Smooth muscle cell of the pulmonary artery (primary cell): ENCODE measurements around the gene CD276. TPM values are rescaled to one million over a fixed set of nuclear protein-coding genes. Genes with fewer than 3 reads are reported as not detected.

ENCODE experiments used
- total RNA-seq: library from RNA; depleted of rRNA; stranded (reverse); fragments of >200 nt; gene quantifications from 2 replicates; pipeline ENCODE4 v1.2.3, GENCODE V29; 2014

The CD276 gene
- total RNA-seq: 198 and 230 TPM in 2 replicates

DNA sequence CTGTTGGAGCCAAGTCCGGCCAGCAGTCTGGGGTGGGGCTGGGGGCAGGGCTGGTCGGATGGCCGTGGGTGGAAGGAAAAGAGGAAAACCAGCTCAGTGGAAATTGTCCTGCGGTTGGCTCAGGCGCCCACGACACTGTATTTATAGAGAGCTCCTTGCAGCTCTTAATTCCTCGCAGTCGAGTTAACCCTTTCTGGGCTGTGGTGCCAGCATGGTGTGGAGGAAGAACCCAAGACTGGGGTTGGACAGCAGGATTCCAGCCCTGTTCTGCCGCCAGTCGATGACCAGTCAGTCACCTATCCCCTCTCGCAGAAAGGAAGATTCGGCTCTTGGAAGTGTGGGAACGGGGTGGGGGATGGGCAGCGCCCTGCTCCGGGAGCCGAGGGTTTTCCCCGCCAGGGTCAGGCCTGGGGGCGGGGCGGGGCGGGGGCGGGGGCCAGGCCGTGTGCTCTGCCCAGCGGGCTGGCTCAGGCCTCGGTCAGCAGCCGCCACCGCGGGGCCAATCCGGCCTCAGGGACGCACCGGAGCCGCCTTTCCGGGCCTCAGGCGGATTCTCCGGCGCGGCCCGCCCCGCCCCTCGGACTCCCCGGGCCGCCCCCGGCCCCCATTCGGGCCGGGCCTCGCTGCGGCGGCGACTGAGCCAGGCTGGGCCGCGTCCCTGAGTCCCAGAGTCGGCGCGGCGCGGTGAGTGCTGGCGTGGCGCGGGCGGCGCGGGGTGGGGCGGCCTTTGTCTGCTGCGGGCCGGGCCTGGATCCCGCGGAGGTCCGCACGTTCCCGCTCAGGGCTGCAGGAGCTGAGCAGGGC lies at the start of gene CD276:
TSS of gene CD276 (plus strand) at position 607 of the 804 bp plus-strand sequence. CDS start 15,257 bp downstream, outside the sequence.

DNA sequence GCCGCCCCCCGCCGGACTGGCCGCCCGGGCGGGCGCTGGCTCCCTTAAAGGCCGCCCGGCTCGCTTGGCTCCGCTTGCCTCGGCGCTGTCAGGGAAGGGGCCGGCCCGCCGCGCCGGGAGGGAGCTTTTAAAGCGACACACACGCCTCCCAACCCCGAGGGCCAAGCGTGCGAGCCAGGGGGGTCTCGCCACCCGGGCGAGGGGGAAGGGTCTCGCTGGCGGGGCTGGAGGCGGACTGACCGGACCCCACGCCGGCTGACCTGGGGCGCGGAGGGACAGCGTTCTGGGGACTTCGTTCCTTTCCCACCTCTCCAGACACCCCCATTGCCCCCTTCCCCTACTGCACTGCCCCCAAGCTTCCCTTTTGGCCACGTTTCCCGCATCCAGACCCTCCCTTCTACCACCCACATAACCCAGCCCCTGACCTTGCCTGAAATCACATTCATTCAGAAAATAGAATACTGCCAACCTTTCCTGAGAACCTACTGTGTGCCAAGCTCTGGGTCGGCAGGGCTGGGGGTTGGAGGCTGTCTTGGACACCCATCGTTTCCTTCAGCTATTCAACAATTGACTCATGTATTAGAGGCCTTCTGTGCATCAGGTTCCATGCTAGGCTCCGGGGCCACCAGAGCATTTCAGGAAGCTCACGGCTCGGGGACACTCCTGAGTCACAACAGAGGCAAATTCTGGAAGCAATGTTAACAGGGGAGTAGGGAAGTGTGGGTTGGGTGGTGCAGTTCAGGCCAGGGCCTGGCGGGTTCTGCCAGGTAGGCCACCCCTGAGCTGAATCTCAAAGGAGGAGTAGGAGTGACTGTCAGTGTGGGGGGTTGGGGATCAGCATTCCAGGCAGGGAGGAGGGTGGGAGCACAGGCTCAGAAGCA lies 69.3 kb downstream of the CD276 start, which contains the start of gene INSYN1:
TSS of gene INSYN1 (minus strand) at position 102 of the 881 bp plus-strand sequence. CDS start 2,221 bp downstream, outside the sequence.

Other genes with a start within 250 kb of the CD276 start
- not detected in 2 replicates for gene REC114, start 241.2 kb upstream of the CD276 start, total RNA-seq
- gene NPTN, start 51.0 kb upstream of the CD276 start, total RNA-seq: 213 and 315 TPM in 2 replicates
- 1.3 and 3.3 TPM in 2 replicates for gene INSYN1, start 69.0 kb downstream of the CD276 start, total RNA-seq
- gene TBC1D21, start 189.2 kb downstream of the CD276 start, total RNA-seq: not detected in 2 replicates
- 126 and 275 TPM in 2 replicates for gene LOXL1, start 242.1 kb downstream of the CD276 start, total RNA-seq